Measurements from ENCODE around the gene FAM110D. TPM values are rescaled to one million over a fixed set of nuclear protein-coding genes. Genes with fewer than 3 reads are reported as not detected.

Gene FAM110D
- total RNA-seq, 3 donors from 2014 or later: not detected

DNA sequence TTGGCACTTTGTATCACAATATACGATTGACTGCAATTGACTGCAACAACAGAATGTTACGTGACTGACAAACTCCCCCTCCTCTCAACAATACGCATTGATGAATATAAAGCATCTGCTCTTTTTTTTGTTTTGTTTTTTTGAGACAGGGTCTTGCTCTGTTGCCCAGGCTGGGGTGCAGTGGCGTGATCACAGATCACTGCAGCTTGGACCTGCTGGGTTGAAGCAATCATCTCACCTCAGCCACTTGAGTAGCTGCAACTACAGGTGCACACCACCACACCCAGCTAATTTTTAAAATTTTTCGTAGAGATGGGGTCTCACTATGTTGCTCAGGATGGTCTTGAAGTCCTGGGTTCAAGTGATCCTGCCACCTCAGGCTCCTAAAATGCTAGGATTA, 53.8 kb downstream of the FAM110D start:
- H3K9me3 Mint-ChIP-seq: no peaks in the 10 kb centered on the region
- no peaks in the 10 kb centered on the region for H3K27me3 Mint-ChIP-seq (ENCODE audit: low read depth)
- DNase-seq (no peak), ATAC-seq (no peak)
- H3K36me3 Mint-ChIP-seq (ENCODE audit: insufficient read depth): no peaks in the 10 kb centered on the region
- H3K4me1 Mint-ChIP-seq (ENCODE audit: low read depth): no peaks in the 10 kb centered on the region
- no peak overlapping the region for H3K4me3 Mint-ChIP-seq

DNA sequence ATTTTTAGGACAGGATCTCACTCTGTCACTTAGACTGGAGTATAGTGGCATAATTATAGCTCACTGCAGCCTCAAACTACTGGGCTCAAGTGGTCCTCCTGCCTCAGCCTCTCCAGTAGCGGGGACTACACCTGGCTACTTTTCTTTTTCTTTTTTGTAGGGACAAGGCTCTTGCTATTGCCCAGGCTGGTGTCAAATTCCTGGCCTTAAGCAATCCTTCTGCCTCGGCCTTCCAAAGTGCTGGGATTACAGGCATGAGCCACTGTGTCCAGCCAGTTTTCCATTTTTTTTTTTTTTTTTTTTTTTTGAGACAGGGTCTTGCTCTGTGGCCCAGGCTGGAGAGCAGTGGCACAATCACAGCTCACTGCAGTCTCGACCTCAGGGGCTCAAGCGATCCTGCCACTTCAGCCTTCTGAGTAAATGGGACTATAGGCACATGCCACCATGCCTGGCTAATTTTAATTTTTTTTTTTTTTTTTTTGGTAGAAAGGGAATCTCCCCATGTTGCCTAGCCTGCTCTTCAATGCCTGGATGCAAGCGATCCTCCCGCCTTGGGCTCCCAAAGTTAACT, 54.5 kb downstream of the FAM110D start:
- Mint-ChIP-seq H3K4me3 (no peak overlapping the region), H3K4me1 (ENCODE audit: low read depth) (no peaks in the 10 kb centered on the region), H3K9me3 (no peaks in the 10 kb centered on the region), H3K27me3 (ENCODE audit: low read depth) (no peaks in the 10 kb centered on the region), H3K36me3 (ENCODE audit: insufficient read depth) (no peaks in the 10 kb centered on the region)
- DNase-seq: no peak
- no peak for ATAC-seq

Other genes with a start within 250 kb of the FAM110D start
- 10 to 100 TPM in 1 of 3 donors, 1 to 10 TPM in 2; 7.1 to 10.4 (median 8.3) TPM for gene PAFAH2, start 161.0 kb upstream of the FAM110D start, total RNA-seq
- not detected for gene EXTL1, start 137.3 kb upstream of the FAM110D start, total RNA-seq
- not detected for gene SLC30A2, start 113.0 kb upstream of the FAM110D start, total RNA-seq
- gene TRIM63, start 91.4 kb upstream of the FAM110D start, total RNA-seq: not detected
- 10 to 100 TPM in 2 of 3 donors, 1 to 10 TPM in 1; 9.6 to 13.5 (median 12.2) TPM for gene PDIK1L, start 47.3 kb upstream of the FAM110D start, total RNA-seq
- not detected for gene C1orf232, start 9.9 kb downstream of the FAM110D start, total RNA-seq
- gene ZNF593, start 10.8 kb downstream of the FAM110D start, total RNA-seq: 100 to 1,000 TPM; 121 to 151 (median 139) TPM
- not detected for gene ZNF593OS, start 12.8 kb downstream of the FAM110D start, total RNA-seq
- gene CNKSR1, start 18.4 kb downstream of the FAM110D start, total RNA-seq: 1 to 10 TPM; 4.3 to 6.1 (median 5.1) TPM
- not detected for gene CATSPER4, start 31.5 kb downstream of the FAM110D start, total RNA-seq
- gene CEP85, start 75.1 kb downstream of the FAM110D start, total RNA-seq: 10 to 100 TPM; 25.5 to 28.7 (median 25.7) TPM
- 100 to 1,000 TPM; 324 to 352 (median 326) TPM for gene SH3BGRL3, start 121.0 kb downstream of the FAM110D start, total RNA-seq
- 10 to 100 TPM; 17.4 to 21.1 (median 19.9) TPM for gene UBXN11, start 147.6 kb downstream of the FAM110D start, total RNA-seq
- 10 to 100 TPM; 82.3 to 99.4 (median 93.8) TPM for gene CD52, start 158.9 kb downstream of the FAM110D start, total RNA-seq
- under 1 TPM; 0.16 to 0.45 (median 0.30) TPM for gene CRYBG2, start 195.1 kb downstream of the FAM110D start, total RNA-seq
- under 1 TPM; 0.11 to 0.30 (median 0.13) TPM for gene ZNF683, start 213.7 kb downstream of the FAM110D start, total RNA-seq